Endometrial microvascular endothelial cells (primary cell): ENCODE data around the gene INSYN2B. TPM values are rescaled to one million over a fixed set of nuclear protein-coding genes. Genes with fewer than 3 reads are reported as not detected.

Source experiments
- in situ Hi-C: cut with HindIII; loops from 2 replicates; pipeline ENCODE4 v1.10.0; 2017; ENCODE audit warnings: low sequenced_read_pairs, low pct_unique_long_range_greater_than_20kb; ENCODE audit errors: inconsistent ontology term
- total RNA-seq: library from RNA; depleted of rRNA; stranded (reverse); fragments of >200 nt; gene quantifications from one replicate; pipeline ENCODE4 v1.2.3, GENCODE V29; 2015; ENCODE audit errors: inconsistent ontology term

INSYN2B gene
- total RNA-seq, 1 donor from 2014 or later = 26.4 TPM

GRCh38 chr5:169906745-169907649 is 73.3 kb downstream of the INSYN2B start:
- in situ Hi-C loops = no loop called here

GRCh38 chr5:169905017-169905416 is 75.3 kb downstream of the INSYN2B start:
- in situ Hi-C loops = no loop called here

- in situ Hi-C loops = no loop called here
These were observed 75.8 kb downstream of the INSYN2B start for GRCh38 chr5:169904508-169904907.

GRCh38 chr5:169904059-169904458 is 76.2 kb downstream of the INSYN2B start:
- in situ Hi-C loops = no loop called here

GRCh38 chr5:169901896-169902295 is 78.4 kb downstream of the INSYN2B start:
- in situ Hi-C loops = no loop called here

GRCh38 chr5:169897481-169897880 is 82.8 kb downstream of the INSYN2B start:
- in situ Hi-C loops = no loop called here

GRCh38 chr5:169895926-169896325 is 84.4 kb downstream of the INSYN2B start:
- in situ Hi-C loops = no loop called here

- in situ Hi-C loops = no loop called here
These were observed 86.7 kb downstream of the INSYN2B start for GRCh38 chr5:169893571-169893970.

GRCh38 chr5:169893010-169893409 is 87.3 kb downstream of the INSYN2B start:
- in situ Hi-C loops = no loop called here

- in situ Hi-C loops = no loop called here
These were observed 90.7 kb downstream of the INSYN2B start for GRCh38 chr5:169889572-169889971.

GRCh38 chr5:169886677-169887076 is 93.6 kb downstream of the INSYN2B start:
- in situ Hi-C loops = no loop called here

GRCh38 chr5:169886033-169886432 is 94.3 kb downstream of the INSYN2B start:
- in situ Hi-C loops = no loop called here

GRCh38 chr5:169881702-169882303 is 98.5 kb downstream of the INSYN2B start:
- in situ Hi-C loops = no loop called here

GRCh38 chr5:169880785-169881184 is 99.5 kb downstream of the INSYN2B start:
- in situ Hi-C loops = no loop called here

GRCh38 chr5:169880012-169880663 is 100.2 kb downstream of the INSYN2B start:
- in situ Hi-C loops = no loop called here

GRCh38 chr5:169876386-169876785 is 103.9 kb downstream of the INSYN2B start:
- in situ Hi-C loops = no loop called here

GRCh38 chr5:169875731-169876130 is 104.6 kb downstream of the INSYN2B start:
- in situ Hi-C loops = no loop called here

GRCh38 chr5:169875091-169875728 is 105.1 kb downstream of the INSYN2B start:
- in situ Hi-C loops = no loop called here

GRCh38 chr5:169874621-169875020 is 105.7 kb downstream of the INSYN2B start:
- in situ Hi-C loops = no loop called here
